Stromal cell of bone marrow (primary cell): ENCODE measurements around the gene TSPAN5.
"Not testable (repeated sequence)": the region's sequence is repeated elsewhere in the genome, so short reads cannot be mapped to it uniquely, and the experiment has no call there.

ENCODE experiments used
- DNase-seq: peaks from one replicate; pipeline ENCODE4 v3.0.0-alpha.2; 2012; ENCODE audit warnings: low read depth

Gene TSPAN5

DNA sequence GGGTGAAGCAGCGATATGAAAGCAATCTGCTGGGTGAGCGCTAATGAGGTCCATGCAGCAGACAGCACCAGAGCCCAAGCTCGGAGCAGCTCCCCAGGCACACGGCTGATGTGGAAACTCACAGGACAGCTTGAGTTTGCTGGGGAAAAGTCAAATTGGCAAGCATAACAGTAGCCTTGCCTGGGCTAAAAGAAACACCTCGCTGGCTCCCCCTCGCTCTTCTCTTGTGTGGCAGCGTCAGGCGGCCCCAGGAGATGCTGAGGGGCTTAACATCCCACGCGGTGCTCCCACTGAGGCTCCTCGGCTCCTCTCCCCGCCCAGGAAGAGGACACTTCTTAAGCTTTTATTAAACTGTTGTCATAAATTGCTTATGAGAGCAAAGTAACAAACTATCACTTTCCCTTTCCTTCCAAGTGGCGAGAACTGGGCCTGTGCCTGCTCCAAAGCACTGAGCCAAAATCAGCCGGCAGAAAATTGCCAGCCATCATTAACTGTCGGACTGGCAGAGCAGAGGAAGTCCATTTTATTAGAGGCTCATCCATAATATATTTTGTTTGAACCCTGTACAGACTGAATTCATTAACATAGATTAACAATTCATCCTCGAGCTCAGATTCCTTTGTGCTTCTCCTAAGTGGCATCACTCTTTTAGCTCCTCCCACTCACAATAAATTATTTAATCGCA lies 111.4 kb downstream of the TSPAN5 start:
- peak; percentile 59 for DNase-seq

DNA sequence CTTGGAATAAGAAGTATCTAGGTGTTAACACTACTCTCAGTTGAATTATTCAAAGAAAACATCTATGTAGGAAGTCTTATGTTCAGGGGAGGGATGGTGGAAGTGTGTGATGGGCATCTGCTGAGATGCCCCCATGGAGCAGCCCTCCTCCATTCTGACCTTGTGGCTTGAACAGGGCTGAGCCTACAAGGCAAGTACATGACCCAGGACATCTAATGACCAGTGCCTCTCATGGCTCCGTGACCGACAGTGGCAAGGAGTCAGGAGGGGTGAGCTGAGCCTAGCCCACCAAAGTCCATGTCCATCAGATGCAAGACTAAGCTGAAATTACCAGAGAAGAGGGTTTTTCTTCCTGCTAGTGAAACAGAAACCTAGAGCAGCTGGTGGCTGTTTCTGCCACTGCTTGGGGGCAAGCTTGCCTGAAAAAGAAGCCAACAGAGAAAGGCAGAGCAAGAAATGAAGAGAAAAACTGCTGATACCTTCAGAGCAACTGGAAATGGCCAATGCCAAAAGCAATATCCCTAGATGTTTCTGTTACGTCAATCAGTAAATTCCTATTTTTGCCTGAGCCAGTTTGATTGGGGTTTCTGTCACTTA lies 113.5 kb downstream of the TSPAN5 start:
- no peak for DNase-seq

DNA sequence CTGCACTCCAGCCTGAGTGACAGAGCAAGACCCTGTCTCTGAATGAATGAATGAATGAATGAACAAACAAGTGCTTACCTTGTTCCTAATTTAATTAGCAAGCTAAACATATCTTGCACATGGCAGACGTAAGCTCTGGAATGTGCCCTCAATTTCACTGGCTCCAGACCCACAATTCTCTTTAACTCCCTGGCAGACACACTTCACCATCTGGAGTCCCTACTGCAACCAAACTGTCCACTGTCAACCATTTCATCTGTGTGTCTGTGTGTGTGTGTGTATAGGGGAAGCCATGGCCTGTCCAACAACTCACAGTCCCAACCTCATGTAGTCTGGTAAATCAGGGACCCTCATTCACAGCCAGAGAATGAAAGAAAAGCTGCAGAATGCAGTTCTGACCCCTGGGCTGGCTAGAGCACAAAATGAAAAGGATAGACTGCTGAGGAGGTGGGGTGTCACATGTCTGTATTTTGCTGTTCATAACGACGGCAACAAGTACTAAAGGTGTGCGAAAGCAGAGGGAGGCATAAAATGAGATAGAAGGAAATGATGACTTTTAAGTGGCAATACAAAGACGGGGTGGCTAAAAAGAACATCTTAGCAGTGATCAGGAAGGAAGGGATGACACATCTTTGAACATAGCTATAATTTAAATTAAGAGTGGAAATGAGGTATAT lies 114.1 kb downstream of the TSPAN5 start:
- DNase-seq = no peak

DNA sequence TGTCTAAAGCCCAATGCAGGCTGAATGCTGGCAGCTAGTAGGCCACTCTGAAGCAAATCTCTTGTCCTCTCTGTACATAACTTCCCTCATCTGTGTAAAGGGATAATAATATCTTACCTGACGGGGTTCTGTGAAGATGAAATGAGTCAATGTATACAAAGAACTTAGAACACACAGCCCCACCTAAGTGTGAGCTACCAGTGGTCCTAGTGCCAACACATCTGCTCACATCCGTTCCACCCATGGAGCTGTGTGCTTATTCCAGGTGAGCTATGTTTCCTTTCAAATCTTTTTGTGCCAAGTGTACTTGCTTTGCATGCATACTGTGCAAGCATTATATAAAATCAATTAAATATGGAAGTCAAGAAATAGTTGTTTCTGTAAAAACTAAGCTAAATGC lies 116.4 kb downstream of the TSPAN5 start:
- DNase-seq = no peak

DNA sequence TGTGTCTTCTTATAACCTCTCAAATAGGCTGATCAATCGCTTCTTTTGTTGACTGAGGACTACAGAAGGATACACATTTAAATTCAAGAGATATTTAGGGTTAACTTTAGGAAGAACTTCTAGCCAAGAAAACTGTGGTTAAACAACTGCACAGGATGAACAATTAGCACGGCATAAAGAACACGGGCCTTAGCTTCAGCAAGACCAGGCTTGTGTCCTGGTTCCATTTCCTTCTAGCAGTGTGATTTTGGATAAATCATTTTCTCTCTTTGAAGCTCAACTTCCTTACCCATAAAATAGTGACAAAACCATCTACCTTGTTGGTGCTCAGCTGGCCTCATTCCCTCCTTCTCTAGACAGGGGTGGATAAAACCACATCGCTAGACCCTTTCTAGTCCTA lies 117.6 kb downstream of the TSPAN5 start:
- no peak for DNase-seq

DNA sequence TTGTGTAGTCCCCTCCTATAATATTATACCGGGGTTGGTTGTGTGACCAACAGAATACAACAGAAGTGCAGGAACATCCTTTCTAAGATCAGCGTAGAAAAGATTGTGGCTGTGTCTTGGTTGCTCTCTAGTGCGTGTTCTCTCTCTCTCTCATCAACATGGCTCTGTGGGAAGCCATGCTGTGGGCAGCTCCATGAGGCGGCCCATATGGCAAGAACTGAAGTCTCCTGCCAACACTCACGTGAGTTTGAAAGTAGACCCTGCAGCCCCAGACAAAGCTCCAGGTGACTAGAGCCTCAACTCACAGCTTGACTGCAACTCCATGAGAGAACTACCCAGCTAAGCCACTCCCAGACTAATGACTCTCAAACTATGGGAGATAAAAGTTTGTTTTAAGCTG lies 118.7 kb downstream of the TSPAN5 start:
- no peak for DNase-seq

DNA sequence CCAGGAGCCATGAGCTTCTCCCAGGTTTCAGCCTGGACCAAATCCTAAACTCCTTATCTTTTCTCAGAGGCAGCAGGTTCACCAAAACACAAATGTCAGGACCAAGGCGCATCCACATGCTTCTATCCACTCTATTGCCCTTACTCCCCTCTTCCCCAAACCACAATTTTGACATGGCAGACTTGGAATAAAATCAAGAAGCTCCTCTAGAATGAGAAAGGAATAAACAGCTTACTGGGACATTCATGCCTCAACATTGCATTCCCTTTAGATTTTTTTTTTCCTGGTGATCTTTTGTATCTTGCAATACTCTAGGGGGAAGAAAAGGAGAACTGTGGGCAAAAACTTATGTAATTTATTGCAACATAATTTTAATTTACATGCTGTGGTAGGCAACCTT lies 119.1 kb downstream of the TSPAN5 start:
- no peak for DNase-seq

DNA sequence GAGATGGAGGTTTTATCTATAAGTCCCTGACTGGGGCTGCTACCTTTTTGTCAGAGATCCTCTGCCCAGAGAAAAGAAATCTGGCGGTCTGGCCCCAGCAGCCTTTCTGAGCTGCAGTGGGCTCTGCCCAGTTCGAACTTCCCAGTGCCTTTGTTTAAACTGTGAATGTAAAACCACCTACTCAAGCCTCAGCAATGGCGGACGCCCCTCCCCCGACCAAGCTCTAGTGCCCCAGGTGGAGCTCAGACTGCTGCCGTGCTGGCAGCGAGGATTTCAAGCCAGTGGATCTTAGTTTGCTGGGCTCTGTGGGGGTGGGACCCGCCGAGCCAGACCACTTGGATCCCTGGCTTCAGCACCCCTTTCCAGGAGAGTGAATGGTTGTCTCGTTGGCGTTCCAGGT lies 121.8 kb downstream of the TSPAN5 start:
- no peak for DNase-seq

DNA sequence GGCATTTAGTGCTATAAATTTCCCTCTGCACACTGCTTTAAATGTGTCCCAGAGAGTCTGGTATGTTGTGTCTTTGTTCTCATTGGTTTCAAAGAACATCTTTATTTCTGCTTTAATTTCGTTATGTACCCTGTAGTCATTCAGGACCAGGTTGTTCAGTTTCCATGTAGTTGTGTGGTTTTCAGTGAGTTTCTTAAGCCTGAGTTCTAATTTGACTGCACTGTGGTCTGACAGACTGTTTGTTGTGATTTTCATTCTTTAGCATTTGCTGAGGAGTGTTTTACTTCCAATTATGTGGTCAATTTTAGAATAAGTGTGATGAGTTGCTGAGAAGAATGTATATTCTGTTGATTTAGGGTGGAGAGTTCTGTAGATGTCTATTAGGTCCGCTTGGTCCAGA lies 124.3 kb downstream of the TSPAN5 start:
- not testable (repeated sequence) for DNase-seq

DNA sequence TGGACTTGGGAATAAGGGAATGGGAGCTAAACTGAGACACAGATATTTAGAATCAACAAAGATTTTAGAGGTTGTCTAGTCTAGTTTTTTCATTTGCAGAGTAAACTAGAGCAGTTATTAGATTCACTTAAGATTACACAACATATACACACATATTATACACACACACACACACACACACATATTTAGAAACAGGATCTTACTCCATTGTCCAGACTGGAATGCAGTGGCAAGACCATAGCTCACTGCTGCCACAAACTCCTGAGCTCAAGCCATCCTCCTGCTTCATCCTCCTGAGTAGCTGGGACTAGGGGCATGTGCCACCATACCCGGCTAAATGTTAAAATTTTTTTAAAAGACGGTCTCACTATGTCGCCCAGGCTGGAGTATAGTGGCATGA lies 127.8 kb downstream of the TSPAN5 start:
- no peak for DNase-seq

DNA sequence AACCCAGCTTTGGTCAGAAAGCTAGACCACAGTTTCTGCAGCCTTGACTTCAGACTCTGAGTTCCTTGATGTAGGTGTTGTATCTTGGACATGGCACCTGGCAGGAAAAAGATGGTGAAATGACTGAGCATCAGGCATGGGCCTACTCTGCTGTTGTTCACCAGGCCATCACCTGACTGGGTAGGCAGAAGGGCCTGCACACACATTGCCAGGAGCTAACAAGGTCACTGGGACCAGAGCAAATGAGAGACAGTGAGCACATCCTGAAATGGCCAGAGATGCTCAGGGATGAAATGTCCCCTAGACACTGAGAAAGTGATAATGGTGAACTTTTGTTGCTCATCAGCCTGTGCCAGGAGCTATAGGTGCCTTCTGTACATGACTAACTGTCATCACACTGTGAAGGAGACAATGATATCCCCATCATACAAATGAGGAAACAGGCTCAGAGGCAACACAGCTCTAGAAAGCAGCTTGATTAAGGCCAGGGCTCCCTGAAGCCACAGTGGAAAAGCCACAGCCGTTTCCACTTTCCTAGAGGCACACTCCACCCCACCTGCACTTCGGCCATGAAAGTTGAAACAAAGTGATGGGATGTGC lies 128.3 kb downstream of the TSPAN5 start:
- no peak for DNase-seq

DNA sequence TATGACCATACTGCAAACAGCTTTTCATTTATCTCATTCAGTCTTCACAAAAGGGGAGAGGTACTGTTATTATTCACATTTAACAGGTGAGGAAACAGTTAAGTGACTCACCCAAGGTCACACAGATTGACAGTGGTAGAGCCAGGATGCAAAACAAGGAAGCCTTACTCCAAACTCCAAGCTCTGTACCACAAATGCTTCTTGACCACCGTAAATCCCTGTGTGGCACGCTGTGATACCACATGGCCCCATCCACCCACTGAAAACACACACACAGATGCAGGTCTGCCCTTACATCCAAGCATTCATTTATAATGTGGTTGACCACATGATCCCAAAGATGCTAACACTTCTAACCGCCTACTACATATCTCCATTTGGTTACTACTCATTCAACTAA lies 129.5 kb downstream of the TSPAN5 start:
- DNase-seq = no peak

DNA sequence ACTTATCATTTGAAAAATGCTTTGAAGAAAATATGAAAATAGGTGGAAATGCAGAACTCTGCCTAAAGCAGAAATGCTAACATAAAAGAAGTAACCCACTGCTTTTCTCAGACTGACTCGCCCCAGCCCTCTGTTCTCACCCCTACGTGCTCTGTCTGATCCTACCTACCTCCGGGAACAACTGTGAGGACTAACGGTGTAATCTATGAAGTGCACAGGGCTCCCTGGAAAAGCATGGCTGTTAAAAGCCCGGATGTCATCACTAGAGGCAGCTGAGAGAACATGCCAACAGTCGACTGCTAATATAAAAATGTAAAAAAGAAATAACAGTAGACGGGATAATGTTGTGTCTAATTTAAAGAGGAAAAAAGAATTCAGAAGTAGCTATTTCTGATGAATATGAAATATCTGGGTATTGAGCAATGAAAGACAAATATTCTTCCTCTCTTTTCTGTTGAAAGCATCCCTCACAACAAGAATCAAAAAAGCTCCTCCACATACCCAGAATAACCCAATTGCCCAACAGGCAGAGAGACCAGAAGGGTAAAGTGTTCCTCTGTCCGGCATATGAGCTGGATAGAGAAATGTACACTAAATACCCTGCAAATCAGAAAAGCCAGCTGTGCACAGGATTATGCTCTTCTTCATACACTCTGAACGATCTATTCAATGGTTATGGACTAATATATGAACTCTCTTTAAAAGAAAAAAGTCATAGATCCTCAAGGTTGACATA lies 130.7 kb downstream of the TSPAN5 start:
- no peak for DNase-seq

DNA sequence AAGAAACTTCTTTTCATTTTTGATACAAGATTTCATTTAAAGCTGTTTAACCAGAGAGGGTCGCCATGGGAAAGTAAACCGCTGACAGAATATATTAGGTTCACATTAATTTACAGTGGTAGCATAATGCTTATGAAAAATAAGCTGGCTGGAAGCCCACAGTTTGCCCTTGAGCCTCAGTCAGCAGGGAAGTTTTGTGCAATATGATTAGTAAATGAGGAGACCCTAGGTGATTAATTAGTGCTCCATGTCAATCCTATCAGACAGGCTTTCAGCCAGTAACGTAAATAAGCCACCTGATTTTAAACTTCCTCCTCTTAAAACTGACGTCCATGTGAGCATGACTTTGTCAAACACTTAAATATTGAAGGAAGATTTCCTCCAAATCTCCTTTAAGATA lies 134.2 kb downstream of the TSPAN5 start:
- DNase-seq = no peak

DNA sequence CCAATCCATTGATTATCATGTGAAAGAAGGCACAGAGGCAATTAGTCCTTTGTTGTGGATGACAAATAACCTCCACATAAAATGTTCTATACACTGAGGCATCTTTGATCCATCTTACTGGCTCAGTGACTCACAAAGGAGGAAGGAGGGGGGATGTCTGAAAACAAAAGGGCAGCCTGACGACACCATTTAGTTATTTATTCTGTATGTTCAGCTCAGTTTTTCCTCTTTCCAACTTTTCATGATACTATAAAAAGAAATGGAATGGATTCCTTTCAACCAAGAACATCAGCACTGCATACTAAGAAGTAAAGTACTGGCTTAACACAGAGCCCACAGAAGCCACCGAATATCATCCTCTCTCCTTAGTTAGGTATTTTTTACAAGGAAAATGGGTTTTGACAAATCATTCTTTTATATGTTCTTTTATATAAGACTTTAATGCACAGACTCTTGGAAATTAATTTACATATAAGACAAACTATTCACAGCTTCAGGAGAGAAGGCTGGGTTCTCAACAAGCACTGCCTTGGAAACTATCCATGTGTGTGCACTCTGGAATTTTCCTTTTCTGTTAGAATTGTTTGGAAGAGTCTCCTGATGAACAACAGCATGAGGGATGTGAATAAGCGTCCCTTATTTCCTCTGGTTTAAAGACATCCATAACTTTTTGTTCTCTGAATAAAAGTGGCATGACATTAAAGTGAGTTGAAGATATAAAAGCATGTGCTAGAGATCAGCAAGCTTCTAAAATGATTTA lies 135.6 kb downstream of the TSPAN5 start:
- peak; percentile 41 for DNase-seq

DNA sequence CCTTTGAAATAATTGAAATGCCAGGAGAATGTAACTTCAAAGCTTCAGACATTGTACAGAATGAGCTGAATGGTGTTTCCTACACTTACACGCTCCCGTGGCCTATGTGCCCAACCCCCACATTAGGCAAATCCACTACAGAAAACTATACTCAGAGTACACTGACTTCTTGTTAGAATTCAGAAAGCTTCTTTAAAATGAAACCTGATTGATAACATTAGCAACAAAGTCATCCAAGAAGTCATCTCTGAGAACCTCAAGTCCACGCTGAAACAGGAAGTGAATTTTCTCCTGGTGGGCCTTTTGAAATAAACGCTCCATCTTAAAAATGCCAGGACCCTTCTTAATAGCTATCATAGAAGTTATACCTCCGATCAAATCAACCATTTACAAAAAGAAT lies 136.3 kb downstream of the TSPAN5 start:
- DNase-seq = no peak

DNA sequence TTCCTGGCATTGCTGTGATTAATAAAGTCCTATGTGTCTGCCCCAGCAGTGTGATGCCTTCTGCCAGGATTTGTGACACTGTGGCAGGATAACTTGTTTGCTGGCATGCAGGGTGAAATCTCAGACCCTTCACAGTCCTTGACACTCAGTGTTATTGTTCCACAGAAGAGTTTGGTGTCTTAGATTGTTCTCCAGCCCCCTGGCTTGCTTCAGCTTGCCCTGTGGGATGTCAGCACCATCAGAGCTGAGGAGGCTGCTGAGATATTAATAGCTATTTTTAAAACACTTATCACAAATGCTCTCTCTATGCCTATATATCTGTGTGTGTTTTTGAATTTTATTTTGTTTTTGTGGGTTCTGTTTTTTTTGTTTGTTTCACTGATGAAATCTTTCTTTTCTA lies 136.9 kb downstream of the TSPAN5 start:
- no peak for DNase-seq

DNA sequence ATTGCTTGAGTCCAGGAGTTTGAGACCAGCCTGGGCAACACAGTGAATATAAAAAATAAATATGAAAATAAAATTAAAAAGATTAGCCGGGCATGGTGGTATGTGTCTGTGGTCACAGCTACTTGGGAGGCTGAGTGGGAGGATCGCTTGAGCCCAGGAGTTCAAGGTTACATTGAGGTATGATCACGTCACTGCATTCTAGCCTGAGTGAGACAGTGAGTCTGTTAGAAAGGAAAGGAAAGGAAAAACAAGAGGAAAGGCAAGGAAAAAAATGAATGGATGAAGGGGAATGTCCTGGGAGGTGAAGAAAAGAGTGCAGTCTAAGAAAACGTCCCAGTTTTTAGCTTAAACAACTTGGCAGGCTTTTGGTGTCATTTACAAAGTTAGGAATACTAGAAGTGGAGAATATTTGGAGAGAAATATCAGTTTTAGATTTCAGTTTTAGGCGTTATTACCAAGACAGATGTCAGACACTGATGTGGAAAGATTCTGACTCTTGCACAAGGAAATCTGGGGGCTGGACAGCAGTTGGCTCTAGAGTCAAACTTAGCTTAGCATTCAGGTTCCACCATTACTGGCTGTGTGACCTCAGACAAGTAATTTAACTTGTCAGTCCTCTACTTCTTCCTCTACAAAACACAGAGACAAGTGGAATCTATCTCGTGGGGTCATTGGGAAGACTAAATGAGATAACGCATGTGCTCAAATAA lies 139.0 kb downstream of the TSPAN5 start:
- DNase-seq = no peak

DNA sequence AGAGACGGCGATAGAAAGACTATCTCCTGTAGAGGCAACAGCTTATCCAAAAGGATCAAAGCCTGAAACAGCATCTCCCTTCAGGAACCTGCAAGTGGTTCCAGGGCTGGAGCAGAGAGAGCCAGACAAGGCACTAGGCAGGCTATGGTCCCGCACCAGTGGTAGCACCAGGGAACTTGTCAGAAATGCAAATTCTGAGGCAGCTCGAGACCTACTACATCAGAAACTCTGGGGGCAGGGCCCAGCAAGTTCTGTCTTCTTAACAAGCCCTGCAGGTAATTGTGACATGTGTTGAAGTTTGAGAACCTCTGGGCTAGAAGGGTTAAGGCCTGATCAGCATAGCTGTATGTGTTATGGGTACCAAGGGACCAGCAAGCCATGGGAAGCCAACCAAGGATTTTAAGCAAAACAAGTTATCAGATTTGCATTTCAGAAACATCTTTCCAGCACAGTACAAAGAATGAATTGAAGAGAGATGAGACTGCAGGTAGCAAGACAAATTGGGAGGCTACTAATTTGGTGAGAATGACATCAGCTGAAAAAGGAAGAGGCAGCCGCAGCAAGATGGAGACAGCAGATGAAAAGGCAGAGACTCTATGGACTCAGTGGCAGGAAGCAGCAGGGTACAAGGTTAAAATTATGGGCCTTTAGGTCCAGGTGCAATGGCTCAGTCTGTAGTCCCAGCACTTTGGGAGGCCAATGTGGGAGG lies 139.7 kb downstream of the TSPAN5 start:
- no peak for DNase-seq

DNA sequence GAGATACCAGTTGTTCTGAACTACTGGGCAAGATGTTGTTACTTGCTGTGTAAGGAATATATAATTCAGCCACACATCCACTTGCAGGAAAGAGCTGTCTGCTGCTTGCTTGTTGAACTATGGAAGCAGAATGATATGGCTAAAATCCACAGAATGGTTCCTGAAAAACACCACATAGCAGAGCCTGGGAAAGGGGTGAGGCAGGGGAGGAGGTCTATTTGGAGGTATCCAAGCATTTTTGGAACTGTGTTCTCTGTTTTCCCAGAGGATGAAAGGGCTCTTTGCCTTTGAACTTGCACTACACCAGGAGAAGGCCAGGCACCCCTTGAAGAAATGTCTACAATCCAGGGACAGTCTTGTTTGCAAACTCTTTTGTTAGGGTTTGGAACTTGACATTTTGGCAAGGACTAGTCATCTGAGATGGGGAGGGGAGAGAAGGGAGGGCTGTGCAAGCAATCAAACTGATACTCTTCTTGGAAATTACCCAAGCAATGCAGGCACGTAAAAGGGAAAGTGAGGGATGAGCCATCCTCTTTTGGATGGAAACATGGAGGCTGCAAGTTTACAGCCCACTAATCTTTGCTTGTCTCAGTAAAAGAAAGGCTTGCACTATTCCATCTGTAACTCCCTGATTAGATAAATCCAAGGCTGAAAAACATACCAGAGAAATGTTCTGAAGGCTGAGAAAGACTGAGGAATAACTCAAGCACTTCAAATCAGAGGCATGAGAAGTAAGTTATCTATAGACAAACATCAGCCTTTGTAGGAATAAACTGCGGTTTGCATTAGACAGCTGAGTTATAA lies 141.0 kb downstream of the TSPAN5 start:
- DNase-seq = no peak
